ENCODE results near the gene PTAFR. TPM values are rescaled to one million over a fixed set of nuclear protein-coding genes. Genes with fewer than 3 reads are reported as not detected.

Gene PTAFR
- total RNA-seq, 1 donor from 2014 or later, result 13.1 TPM

- no peaks in the 10 kb centered on the region for H3K27me3 ChIP-seq
- no peaks in the 10 kb centered on the region for H3K4me1 ChIP-seq
- H3K27ac ChIP-seq, result no peak overlapping the region
- intact Hi-C loops (cut with DNase I), result no loop called here
- H3K36me3 ChIP-seq, result no peaks in the 10 kb centered on the region
- no peak for TF ChIP-seq CTCF (IDR thresholded peaks at IDR 0.05)
- DNase-seq (ENCODE audit: low spot score in 2 of 2), result no peak
- no peaks in the 10 kb centered on the region for H3K9me3 ChIP-seq
- no peak overlapping the region for H3K4me3 ChIP-seq
Observed at GRCh38 chr1:28126212-28126611, 50.3 kb downstream of the PTAFR start.

GRCh38 chr1:28123461-28123961 is 53.0 kb downstream of the PTAFR start:
- intact Hi-C loops (cut with DNase I), result no loop called here
- no peak overlapping the region for H3K27ac ChIP-seq

GRCh38 chr1:28122183-28122582 is 54.3 kb downstream of the PTAFR start:
- intact Hi-C loops (cut with DNase I), result no loop called here
- H3K4me1 ChIP-seq, result no peaks in the 10 kb centered on the region
- no peak overlapping the region for H3K27ac ChIP-seq
- H3K36me3 ChIP-seq, result no peaks in the 10 kb centered on the region
- no peaks in the 10 kb centered on the region for H3K27me3 ChIP-seq
- TF ChIP-seq CTCF (IDR thresholded peaks at IDR 0.05), result no peak
- H3K9me3 ChIP-seq, result no peaks in the 10 kb centered on the region
- H3K4me3 ChIP-seq, result no peak overlapping the region
- DNase-seq (ENCODE audit: low spot score in 2 of 2), result no peak

More at GRCh38 chr1:28123461-28123961, 53.0 kb downstream of the PTAFR start:
- H3K36me3 ChIP-seq, result no peaks in the 10 kb centered on the region
- no peaks in the 10 kb centered on the region for H3K27me3 ChIP-seq
- H3K4me3 ChIP-seq, result no peak overlapping the region
- H3K9me3 ChIP-seq, result no peaks in the 10 kb centered on the region
- no peak for DNase-seq (ENCODE audit: low spot score in 2 of 2)
- no peak for TF ChIP-seq CTCF (IDR thresholded peaks at IDR 0.05)
- H3K4me1 ChIP-seq, result no peaks in the 10 kb centered on the region

GRCh38 chr1:28119556-28119955 is 56.9 kb downstream of the PTAFR start:
- Histone ChIP-seq H3K36me3 (no peaks in the 10 kb centered on the region), H3K27ac (no peak overlapping the region), H3K27me3 (no peaks in the 10 kb centered on the region), H3K9me3 (no peaks in the 10 kb centered on the region), H3K4me1 (no peaks in the 10 kb centered on the region), H3K4me3 (no peak overlapping the region)
- no peak for TF ChIP-seq CTCF (IDR thresholded peaks at IDR 0.05)
- intact Hi-C loops (cut with DNase I), result no loop called here
- no peak for DNase-seq (ENCODE audit: low spot score in 2 of 2)

- no peak for DNase-seq (ENCODE audit: low spot score in 2 of 2)
- no peak for TF ChIP-seq CTCF (IDR thresholded peaks at IDR 0.05)
- intact Hi-C loops (cut with DNase I), result no loop called here
Observed at GRCh38 chr1:28118640-28119307, 57.7 kb downstream of the PTAFR start.

More at GRCh38 chr1:28118640-28119307, 57.7 kb downstream of the PTAFR start:
- H3K9me3 ChIP-seq, result no peaks in the 10 kb centered on the region
- no peaks in the 10 kb centered on the region for H3K36me3 ChIP-seq
- H3K27ac ChIP-seq, result no peak overlapping the region
- no peak overlapping the region for H3K4me3 ChIP-seq
- H3K4me1 ChIP-seq, result no peaks in the 10 kb centered on the region
- H3K27me3 ChIP-seq, result no peaks in the 10 kb centered on the region
